ENCODE data around the gene BEST2. TPM values are rescaled to one million over a fixed set of nuclear protein-coding genes. Genes with fewer than 3 reads are reported as not detected.
"Not testable (repeated sequence)": the region's sequence is repeated elsewhere in the genome, so short reads cannot be mapped to it uniquely, and the experiment has no call there.

The BEST2 gene
- total RNA-seq, 1 donor from 2014 or later, result not detected

DNA sequence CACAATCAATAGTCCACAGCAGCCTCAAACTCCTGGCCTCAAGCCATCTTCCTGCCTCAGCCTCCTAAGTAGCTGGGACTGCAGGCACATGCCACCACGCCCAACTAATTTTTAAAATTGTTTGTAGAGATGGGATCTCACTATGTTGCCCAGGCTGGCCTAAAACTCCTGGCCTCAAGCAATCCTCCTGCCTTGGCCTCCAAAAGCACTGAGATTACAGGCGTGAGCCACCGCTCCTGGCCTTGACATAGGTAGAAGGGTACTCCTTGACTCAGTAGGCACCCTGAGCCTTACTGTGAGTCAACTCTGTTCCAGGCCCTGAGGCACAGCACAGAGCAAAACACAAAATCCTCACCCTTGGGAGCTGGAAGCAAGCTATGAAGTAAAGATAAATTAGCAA, 35.7 kb upstream of the BEST2 start:
- Histone ChIP-seq H3K27ac (ENCODE audit: low read depth, low read length) (no peak overlapping the region), H3K9me3 (ENCODE audit: control insufficient read depth in 3 of 3, low read length in 3 of 3) (no peaks in the 10 kb centered on the region), H3K4me1 (ENCODE audit: control insufficient read depth in 3 of 3, insufficient read depth in 3 of 3, low read length in 3 of 3) (peaks cover 8 to 22% (median 12%) of the 10 kb centered on the region in 3 donors), H3K4me3 (ENCODE audit: low read length in 3 of 3) (no peak overlapping the region), H3K9ac (ENCODE audit: low read depth in 1 of 3, low read length in 3 of 3) (no peak overlapping the region), H3K36me3 (ENCODE audit: control insufficient read depth in 3 of 3, insufficient read depth in 3 of 3, low read length in 3 of 3) (peaks cover 49 to 56% (median 50%) of the 10 kb centered on the region in 3 donors), H3K27me3 (ENCODE audit: control insufficient read depth in 3 of 3, insufficient read depth in 3 of 3, low read length in 3 of 3) (no peaks in the 10 kb centered on the region)

GRCh38 chr19:12720296-12720695, 31.3 kb upstream of the BEST2 start:
- Histone ChIP-seq H3K27me3 (ENCODE audit: control insufficient read depth in 3 of 3, insufficient read depth in 3 of 3, low read length in 3 of 3) (no peaks in the 10 kb centered on the region), H3K4me3 (ENCODE audit: low read length in 3 of 3) (peak overlapping the region in 2 of 3 donors; percentile 70 to 73), H3K4me1 (ENCODE audit: control insufficient read depth in 3 of 3, insufficient read depth in 3 of 3, low read length in 3 of 3) (peaks cover 30 to 38% (median 34%) of the 10 kb centered on the region in 3 donors), H3K9me3 (ENCODE audit: control insufficient read depth in 3 of 3, low read length in 3 of 3) (no peaks in the 10 kb centered on the region), H3K27ac (ENCODE audit: low read depth, low read length) (peak overlapping the region; percentile 89), H3K9ac (ENCODE audit: low read depth in 1 of 3, low read length in 3 of 3) (peak overlapping the region; percentile 70 to 94 (median 80)), H3K36me3 (ENCODE audit: control insufficient read depth in 3 of 3, insufficient read depth in 3 of 3, low read length in 3 of 3) (peaks cover 19 to 21% (median 20%) of the 10 kb centered on the region in 3 donors)

GRCh38 chr19:12720851-12721655, 30.5 kb upstream of the BEST2 start:
- Histone ChIP-seq H3K36me3 (ENCODE audit: control insufficient read depth in 3 of 3, insufficient read depth in 3 of 3, low read length in 3 of 3) (peaks cover 14 to 18% (median 16%) of the 10 kb centered on the region in 3 donors), H3K27ac (ENCODE audit: low read depth, low read length) (peak overlapping the region; percentile 89), H3K4me3 (ENCODE audit: low read length in 3 of 3) (peak overlapping the region; percentile 73 to 87 (median 85)), H3K4me1 (ENCODE audit: control insufficient read depth in 3 of 3, insufficient read depth in 3 of 3, low read length in 3 of 3) (peaks cover 30 to 38% (median 34%) of the 10 kb centered on the region in 3 donors), H3K9ac (ENCODE audit: low read depth in 1 of 3, low read length in 3 of 3) (peak overlapping the region; percentile 80 to 95 (median 94)), H3K9me3 (ENCODE audit: control insufficient read depth in 3 of 3, low read length in 3 of 3) (no peaks in the 10 kb centered on the region), H3K27me3 (ENCODE audit: control insufficient read depth in 3 of 3, insufficient read depth in 3 of 3, low read length in 3 of 3) (no peaks in the 10 kb centered on the region)

DNA sequence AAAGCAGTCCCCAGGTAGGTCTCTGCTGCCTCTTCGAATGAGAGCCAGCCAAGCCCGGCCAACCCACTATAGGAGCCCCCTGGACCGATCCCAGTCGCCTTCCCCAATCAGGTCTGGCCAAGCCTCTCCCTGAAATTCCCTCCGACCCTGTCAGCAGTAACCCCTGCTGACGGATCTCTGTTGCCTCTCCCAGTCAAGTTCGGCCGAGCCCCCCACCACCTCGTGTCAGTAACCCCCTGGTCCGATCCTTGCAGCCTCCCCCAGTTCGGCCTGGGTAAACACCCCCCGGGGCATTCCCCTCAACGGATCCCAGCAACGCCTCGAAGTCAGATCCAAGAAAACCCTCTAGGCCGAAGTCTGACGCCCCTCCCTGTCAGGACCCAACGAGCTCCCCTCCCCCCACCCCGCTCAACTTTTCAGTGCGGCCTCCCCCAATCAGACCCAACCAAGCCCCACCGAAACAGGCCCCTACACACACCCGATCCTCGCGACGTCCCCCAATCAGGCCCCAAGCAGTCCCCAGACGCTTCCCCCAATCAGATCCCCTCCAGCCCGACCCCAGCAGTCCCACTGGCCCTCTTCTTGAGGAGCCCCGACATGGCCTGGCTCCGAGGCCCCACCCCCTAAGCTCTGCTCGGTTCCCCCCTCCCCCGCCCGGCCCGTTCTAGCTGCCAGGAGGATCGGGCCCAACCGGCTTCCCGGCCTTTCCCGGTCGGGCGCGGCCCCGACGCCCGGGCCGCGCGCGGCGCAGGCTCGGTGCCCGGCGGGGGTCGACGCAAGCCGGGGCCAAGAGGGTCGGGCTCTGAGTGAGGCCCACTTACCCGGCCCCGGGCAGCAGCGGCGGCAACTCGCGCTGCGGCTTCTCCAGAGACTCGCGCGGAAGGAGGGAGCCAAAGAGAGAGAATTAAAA, 29.7 kb upstream of the BEST2 start:
- Histone ChIP-seq H3K27ac (ENCODE audit: low read depth, low read length) (peak overlapping the region; percentile 89), H3K4me1 (ENCODE audit: control insufficient read depth in 3 of 3, insufficient read depth in 3 of 3, low read length in 3 of 3) (peaks cover 30 to 38% (median 34%) of the 10 kb centered on the region in 3 donors)

GRCh38 chr19:12722566-12723380, 28.8 kb upstream of the BEST2 start:
- Histone ChIP-seq H3K27ac (ENCODE audit: low read depth, low read length) (peak overlapping the region; percentile 89), H3K4me3 (ENCODE audit: low read length in 3 of 3) (peak overlapping the region; percentile 73 to 92 (median 88)), H3K27me3 (ENCODE audit: control insufficient read depth in 3 of 3, insufficient read depth in 3 of 3, low read length in 3 of 3) (no peaks in the 10 kb centered on the region), H3K9me3 (ENCODE audit: control insufficient read depth in 3 of 3, low read length in 3 of 3) (no peaks in the 10 kb centered on the region), H3K4me1 (ENCODE audit: control insufficient read depth in 3 of 3, insufficient read depth in 3 of 3, low read length in 3 of 3) (peaks cover 30 to 38% (median 34%) of the 10 kb centered on the region in 3 donors), H3K36me3 (ENCODE audit: control insufficient read depth in 3 of 3, insufficient read depth in 3 of 3, low read length in 3 of 3) (peaks cover 7 to 10% (median 9%) of the 10 kb centered on the region in 3 donors), H3K9ac (ENCODE audit: low read depth in 1 of 3, low read length in 3 of 3) (peak overlapping the region; percentile 75 to 94 (median 80))

More for the DNA sequence above, 29.7 kb upstream of the BEST2 start:
- Histone ChIP-seq H3K9ac (ENCODE audit: low read depth in 1 of 3, low read length in 3 of 3) (peak overlapping the region; percentile 80 to 95 (median 94)), H3K4me3 (ENCODE audit: low read length in 3 of 3) (peak overlapping the region; percentile 73 to 87 (median 85)), H3K36me3 (ENCODE audit: control insufficient read depth in 3 of 3, insufficient read depth in 3 of 3, low read length in 3 of 3) (peaks cover 8 to 14% (median 10%) of the 10 kb centered on the region in 3 donors), H3K27me3 (ENCODE audit: control insufficient read depth in 3 of 3, insufficient read depth in 3 of 3, low read length in 3 of 3) (no peaks in the 10 kb centered on the region), H3K9me3 (ENCODE audit: control insufficient read depth in 3 of 3, low read length in 3 of 3) (no peaks in the 10 kb centered on the region)

- Histone ChIP-seq H3K9me3 (ENCODE audit: control insufficient read depth in 3 of 3, low read length in 3 of 3) (no peaks in the 10 kb centered on the region), H3K9ac (ENCODE audit: low read depth in 1 of 3, low read length in 3 of 3) (peak overlapping the region; percentile 75 to 87 (median 80)), H3K4me1 (ENCODE audit: control insufficient read depth in 3 of 3, insufficient read depth in 3 of 3, low read length in 3 of 3) (peaks cover 30 to 38% (median 34%) of the 10 kb centered on the region in 3 donors), H3K27me3 (ENCODE audit: control insufficient read depth in 3 of 3, insufficient read depth in 3 of 3, low read length in 3 of 3) (no peaks in the 10 kb centered on the region), H3K4me3 (ENCODE audit: low read length in 3 of 3) (peak overlapping the region; percentile 73 to 92 (median 88)), H3K27ac (ENCODE audit: low read depth, low read length) (peak overlapping the region; percentile 89), H3K36me3 (ENCODE audit: control insufficient read depth in 3 of 3, insufficient read depth in 3 of 3, low read length in 3 of 3) (peaks cover 7 to 9% (median 9%) of the 10 kb centered on the region in 3 donors)
These were observed 28.3 kb upstream of the BEST2 start for GRCh38 chr19:12723381-12723640.

GRCh38 chr19:12723641-12724426, 27.8 kb upstream of the BEST2 start, which contains the start of gene TNPO2:
TNPO2 (minus strand) TSS chr19:12723932; CDS start chr19:12720977, 2,955 bp downstream.
- peaks cover 30 to 32% (median 32%) of the 10 kb centered on the region in 3 donors for H3K4me1 ChIP-seq (ENCODE audit: control insufficient read depth in 3 of 3, insufficient read depth in 3 of 3, low read length in 3 of 3)
- H3K9me3 ChIP-seq (ENCODE audit: control insufficient read depth in 3 of 3, low read length in 3 of 3), result no peaks in the 10 kb centered on the region
- no peaks in the 10 kb centered on the region for H3K27me3 ChIP-seq (ENCODE audit: control insufficient read depth in 3 of 3, insufficient read depth in 3 of 3, low read length in 3 of 3)
- H3K27ac ChIP-seq (ENCODE audit: low read depth, low read length), result peak within 1 kb of the TSS; percentile 89
- H3K9ac ChIP-seq (ENCODE audit: low read depth in 1 of 3, low read length in 3 of 3), result peak within 1 kb of the TSS; percentile 75 to 87 (median 80)
- peak within 1 kb of the TSS; percentile 73 to 92 (median 88) for H3K4me3 ChIP-seq (ENCODE audit: low read length in 3 of 3)
- H3K36me3 ChIP-seq (ENCODE audit: control insufficient read depth in 3 of 3, insufficient read depth in 3 of 3, low read length in 3 of 3), result peaks cover 3 to 5% (median 4%) of the 10 kb centered on the region in 3 donors

GRCh38 chr19:12725612-12726011, 26.0 kb upstream of the BEST2 start:
- H3K9me3 ChIP-seq (ENCODE audit: control insufficient read depth in 3 of 3, low read length in 3 of 3), result not testable (repeated sequence)

DNA sequence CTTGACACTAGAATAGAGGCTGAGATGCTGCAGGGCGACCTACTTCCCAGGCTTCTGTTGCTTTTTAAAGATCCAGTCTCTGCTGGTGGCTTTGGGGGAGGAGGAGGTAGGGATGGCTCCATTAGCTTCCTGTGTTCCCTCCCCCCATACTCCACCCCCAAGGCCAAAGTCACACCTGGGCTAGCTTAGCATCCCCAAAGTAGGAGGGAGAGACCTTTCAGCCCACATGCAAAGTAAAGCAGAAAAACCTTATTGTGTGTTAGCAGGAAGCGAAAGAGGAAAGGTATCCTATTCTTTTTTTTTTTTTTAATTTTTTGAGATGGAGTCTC, 24.6 kb upstream of the BEST2 start:
- Histone ChIP-seq H3K4me1 (ENCODE audit: control insufficient read depth in 3 of 3, insufficient read depth in 3 of 3, low read length in 3 of 3) (peaks cover 20 to 28% (median 22%) of the 10 kb centered on the region in 3 donors), H3K4me3 (ENCODE audit: low read length in 3 of 3) (no peak overlapping the region), H3K36me3 (ENCODE audit: control insufficient read depth in 3 of 3, insufficient read depth in 3 of 3, low read length in 3 of 3) (peaks cover 17 to 25% (median 18%) of the 10 kb centered on the region in 3 donors), H3K9ac (ENCODE audit: low read depth in 1 of 3, low read length in 3 of 3) (no peak overlapping the region), H3K9me3 (ENCODE audit: control insufficient read depth in 3 of 3, low read length in 3 of 3) (no peaks in the 10 kb centered on the region), H3K27ac (ENCODE audit: low read depth, low read length) (no peak overlapping the region), H3K27me3 (ENCODE audit: control insufficient read depth in 3 of 3, insufficient read depth in 3 of 3, low read length in 3 of 3) (no peaks in the 10 kb centered on the region)

More at GRCh38 chr19:12725612-12726011, 26.0 kb upstream of the BEST2 start:
- H3K36me3 ChIP-seq (ENCODE audit: control insufficient read depth in 3 of 3, insufficient read depth in 3 of 3, low read length in 3 of 3), result peaks cover 7 to 17% (median 9%) of the 10 kb centered on the region in 3 donors
- not testable (repeated sequence) for H3K27ac ChIP-seq (ENCODE audit: low read depth, low read length); H3K27me3 ChIP-seq (ENCODE audit: control insufficient read depth in 3 of 3, insufficient read depth in 3 of 3, low read length in 3 of 3); H3K9ac ChIP-seq (ENCODE audit: low read depth in 1 of 3, low read length in 3 of 3); H3K4me3 ChIP-seq (ENCODE audit: low read length in 3 of 3)
- H3K4me1 ChIP-seq (ENCODE audit: control insufficient read depth in 3 of 3, insufficient read depth in 3 of 3, low read length in 3 of 3), result peaks cover 25% of the 10 kb centered on the region in 3 donors

All from skeletal muscle tissue (tissue), 4 donors.